Stimulated activated CD4-positive, alpha-beta T cell treated with anti-CD3 and anti-CD28 coated beads, Interleukin-2, amount 100 ng/mL, for 4 hours (primary cell): ENCODE data around the gene TMSB15B.
"Not testable (repeated sequence)": the region's sequence is repeated elsewhere in the genome, so short reads cannot be mapped to it uniquely, and the experiment has no call there.

Experiments
- DNase-seq: peaks from one replicate; pipeline ENCODE4 v3.0.0-alpha.2; 2020; ENCODE audit warnings: low read depth

The TMSB15B gene

DNA sequence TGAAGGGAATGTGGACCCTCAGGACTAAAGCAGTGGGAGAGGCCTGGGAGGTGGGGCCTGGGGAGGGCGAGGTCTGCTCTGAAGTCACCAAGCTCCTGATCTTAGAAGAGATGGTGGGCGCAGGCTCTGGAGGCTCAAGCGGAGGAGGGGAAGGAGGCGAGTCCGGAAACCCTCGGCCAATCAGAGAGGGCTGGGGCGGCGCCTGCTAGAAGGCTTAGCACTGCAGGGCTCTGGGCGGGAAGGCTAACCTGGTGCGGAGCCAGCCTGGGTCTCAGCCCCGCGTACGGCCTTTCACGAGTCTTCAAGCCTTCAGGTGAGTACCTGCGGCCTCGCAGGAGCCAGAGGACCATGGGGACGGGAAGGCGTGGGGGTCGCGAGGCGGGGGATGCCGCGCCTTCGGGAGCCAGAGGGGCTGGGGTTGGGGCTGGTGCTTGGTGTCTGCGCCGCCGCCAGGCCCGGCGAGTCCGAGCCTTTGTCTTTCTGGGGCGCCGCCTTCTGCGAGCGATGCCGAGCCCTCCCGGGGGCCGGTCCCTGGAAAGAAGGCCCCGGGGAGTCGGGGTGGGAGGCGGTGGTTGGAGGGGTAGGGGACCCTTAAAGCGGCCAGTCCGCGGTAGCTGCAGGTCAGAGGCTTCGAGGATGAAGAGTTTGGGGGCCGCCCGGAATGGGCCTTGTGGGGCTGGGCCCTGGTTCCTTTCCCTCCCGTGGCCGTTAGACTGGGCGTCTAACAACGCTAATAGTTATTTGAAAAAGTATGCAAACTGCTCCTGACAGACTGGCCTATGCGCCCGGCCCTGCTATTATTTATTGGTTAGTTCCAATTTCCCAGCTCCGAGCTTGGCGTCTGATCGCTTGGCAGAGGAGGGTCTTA lies at the start of gene TMSB15B:
TMSB15B (plus strand) TSS at position 217 of the 868 bp plus-strand sequence.
- DNase-seq, result not testable (repeated sequence)

DNA sequence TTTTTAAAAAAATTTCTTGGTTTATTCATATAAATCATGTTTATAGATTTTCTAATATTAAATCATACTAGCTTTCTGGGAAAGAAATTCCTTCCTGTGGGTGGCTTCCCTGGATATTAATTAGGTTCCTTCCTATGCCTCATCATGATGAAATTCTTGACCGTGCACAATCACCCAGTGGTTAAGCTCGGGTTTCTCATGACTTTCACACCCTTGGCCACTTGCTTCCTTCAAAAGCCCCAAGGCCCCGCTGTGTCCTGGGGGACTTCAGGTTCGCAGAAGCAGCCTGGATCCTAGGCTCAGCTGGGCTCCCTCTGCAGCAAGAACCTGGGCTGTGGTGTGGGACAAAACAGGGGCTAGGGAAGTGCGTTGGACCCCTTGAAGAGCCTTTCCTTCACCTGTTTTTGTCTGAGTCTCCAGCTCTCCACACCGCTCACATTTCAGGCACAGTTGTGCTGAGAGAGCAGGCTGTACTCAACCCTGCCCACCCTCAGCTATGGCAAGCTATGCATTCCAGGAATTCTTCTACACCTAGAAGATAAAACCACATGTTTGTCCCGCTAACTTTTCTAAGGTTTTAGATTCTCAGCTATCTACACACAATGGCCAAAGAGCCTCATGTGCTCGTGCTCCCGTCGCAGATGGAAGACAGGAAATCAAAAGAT lies 48.9 kb upstream of the TMSB15B start:
- DNase-seq, result no peak

DNA sequence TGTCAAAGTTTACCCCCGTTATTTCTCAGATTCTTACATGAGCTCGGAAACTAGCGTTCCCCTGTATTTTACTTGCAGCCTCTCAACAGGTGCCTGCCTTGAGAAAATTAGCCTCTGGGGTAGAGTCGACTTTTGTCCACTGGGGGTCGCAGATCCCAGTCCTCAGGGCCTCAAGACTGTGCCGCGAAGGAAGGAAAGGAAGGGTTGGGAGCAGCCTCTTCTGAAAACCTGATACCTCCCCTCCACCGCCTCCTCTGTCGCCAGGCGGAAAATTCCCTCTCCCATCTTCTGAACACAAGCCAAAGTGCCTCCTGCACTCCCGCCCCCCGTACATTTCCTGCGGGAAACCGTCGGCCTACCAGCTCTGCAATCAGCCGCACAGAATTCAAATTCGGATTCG lies 44.4 kb upstream of the TMSB15B start:
- peak; percentile 6 for DNase-seq

DNA sequence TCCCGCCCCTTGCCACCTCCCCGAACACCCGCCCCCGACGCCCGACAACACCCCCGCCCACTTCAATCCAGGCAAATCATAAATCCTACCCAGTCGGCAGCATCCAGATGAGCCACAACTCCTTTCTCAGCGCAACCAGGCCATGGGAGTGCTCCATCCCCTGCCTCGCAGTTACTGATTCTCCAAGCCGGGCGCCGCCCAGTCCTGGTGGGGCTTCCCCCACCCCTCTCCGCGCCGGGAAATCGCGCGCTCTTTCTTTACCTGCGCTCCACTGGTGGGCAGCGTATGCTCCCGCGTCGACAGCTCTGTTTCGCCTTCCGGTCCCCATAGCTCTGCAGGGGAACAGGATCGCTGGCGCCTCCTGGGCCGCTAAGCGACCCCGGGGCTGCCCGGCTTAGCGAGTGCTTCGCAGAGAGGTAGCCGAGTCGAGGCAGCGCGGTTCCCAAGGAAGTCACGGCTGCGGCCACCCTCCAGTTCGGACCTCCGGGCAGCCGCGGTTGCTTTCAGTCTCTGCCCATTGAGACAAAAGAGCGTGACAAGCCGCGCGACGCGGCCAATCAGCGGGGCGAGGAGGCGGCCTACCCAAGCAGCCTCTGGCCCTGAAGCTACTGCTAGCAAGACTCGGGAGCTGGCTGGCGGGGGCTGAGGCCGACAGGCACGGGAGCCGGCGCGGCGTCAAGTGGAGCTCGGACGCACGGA lies 43.7 kb upstream of the TMSB15B start:
- DNase-seq, result peak; percentile 27

DNA sequence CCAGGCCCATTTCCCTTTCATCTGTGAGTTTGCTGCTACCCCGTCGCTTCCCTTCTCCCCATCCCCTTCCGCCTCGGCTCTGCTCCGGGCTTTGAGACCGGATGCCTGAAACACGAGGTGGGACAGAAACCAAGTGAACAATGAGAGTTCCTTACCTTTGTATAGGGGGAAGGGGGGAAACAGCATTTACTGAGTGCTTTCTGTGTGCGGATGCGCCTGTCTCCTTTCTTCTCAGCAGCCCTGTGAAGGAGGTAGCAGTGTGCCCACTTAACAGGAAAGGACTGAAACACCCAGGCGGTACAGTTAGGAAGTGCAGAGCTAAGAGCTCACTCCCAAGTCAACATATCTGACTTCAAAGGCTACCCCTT lies 43.2 kb upstream of the TMSB15B start:
- DNase-seq, result no peak

DNA sequence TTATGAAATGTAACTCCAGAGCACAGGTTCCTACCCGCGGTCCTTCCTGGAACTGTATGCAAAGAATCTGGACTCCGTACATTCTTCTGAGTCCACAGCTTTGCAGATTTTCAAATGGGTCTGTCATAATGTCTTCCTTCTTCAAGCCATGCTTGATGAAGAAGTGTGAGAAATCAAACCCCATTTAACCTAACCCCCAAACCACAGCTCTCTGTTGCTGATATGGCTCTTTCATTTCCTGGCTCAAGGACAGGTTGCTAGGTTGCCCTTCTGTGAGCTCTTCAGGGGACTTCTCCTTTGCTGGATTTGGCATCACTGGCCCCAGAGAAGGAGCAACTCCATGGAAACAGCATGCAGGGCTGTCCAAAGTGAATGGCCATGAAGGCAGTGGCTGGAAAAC lies 41.9 kb upstream of the TMSB15B start:
- not testable (repeated sequence) for DNase-seq

DNA sequence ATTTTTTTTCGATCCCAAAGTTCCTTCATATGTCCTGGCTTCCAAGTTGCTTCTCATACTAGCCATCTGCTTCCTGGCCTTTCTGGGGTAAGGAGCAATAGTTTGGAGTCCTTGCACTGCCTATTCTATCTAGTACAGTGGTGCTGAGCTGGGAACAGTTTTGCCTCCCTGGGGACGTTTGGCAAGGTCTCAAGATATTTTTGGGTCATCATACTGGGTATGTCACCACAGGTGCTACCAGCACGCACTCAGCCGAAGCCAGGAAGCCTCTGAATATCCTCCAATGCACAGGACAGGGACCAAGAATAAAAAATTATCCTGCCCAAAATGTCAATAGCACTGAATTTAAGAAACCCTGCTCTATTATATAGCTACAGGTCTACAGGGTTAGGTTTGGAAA lies 35.4 kb upstream of the TMSB15B start:
- no peak for DNase-seq

DNA sequence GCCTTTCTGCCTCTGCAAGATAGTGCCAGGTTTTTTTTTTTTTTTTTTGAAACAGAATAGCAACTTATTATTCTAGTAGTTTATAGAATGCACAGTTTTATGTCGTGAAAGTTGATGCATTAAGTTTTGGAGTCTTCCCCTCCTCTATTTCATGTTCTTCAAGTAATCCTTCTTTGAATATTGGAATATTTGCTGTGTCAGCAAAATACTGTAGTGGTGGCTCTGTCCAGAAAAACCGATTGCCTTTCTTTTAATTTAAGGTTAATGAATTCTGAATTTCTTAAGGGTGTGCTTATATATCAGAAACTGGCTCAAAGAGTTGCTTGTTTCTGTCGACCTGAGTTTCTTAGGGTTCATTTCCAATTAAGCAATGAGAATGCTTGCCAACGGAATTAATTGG lies 34.8 kb upstream of the TMSB15B start:
- DNase-seq, result no peak

DNA sequence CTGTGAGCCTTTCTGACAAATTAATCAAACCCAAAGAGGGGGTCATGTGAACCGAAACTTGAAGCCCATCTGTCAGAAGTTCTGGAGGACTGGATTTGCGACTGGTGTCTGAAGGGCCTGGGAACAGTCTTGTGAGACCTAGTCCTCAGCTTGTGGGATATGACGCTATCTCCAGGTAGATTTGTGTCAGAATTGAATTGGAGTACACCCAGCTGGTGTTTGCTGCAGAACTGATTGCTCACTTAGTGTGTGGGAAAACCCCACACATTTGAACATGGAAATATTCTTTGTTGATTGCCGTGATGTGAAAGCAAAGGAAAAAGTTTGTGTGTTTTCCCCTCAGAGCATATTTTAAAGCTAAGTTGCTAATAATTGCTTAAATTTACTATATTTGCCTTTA lies 30.3 kb upstream of the TMSB15B start:
- no peak for DNase-seq

DNA sequence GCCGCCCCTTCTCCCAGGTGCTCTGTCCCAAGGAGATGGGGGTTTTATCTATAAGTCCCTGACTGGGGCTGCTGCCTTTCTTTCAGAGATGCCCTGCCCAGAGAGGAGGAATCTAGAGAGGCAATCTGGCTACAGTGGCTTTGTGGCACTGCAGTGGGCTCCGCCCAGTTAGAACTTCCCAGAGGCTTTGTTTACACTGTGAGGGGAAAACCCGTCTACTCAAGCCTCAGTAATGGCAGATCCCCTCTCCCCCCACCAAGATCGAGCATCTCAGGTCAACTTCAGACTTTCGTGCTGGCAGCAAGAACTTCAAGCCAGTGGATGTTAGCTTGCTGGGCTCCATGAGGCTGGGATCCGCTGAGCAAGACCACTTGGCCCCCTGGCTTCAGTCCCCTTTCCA lies 22.2 kb upstream of the TMSB15B start:
- not testable (repeated sequence) for DNase-seq

DNA sequence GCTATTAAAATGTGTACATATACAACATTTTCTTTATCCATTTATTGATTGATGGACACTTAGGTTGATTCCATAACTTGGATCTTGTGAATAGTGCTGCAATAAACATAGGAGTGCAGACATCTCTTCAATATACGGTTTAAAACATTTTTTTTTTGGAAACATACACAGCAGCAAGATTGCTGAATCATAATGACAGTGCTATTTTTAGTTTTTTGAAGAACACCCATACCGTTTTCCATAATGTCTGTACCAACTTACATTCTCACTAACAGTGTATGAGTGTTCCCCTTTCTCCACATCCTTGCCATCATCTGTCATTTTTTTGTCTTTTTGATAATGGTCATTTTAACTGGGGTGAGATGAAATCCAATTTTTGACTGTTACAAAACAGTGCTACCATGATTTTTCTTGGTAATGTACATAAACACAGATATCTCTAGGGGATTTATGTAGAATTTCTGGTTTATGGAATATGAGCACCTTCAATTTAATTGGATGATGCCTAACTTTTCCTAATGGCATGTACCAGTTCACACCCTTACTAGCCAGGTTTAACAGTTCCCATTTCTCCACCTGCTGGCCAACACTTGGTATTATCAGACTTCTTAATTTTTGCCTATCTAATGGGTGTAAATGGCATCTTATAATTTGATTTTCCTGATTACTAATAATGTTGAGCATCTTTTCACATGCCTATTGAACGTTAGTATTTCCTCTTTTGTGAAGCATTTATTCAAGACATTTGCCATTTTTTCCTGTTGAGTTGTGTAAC lies 21.0 kb upstream of the TMSB15B start:
- no peak for DNase-seq

DNA sequence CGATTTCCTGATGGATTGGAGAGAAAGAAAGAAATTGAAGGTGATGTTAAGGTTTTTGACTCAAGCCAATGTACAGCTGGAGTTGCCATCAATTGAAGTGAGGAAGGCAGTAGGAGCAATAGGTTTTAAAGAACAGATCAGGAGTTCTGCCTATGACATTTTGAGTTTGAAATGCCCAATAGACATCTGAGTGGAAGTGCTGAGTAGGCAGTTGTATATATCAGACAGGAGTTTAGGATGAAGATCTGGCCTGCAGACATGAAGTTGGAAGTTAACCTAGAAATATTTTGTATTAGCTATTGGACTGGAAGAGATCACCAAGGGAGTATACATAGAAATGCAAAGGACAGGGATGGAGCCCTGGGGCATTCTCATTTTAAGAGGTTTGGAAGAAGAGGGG lies 12.9 kb upstream of the TMSB15B start:
- no peak for DNase-seq

DNA sequence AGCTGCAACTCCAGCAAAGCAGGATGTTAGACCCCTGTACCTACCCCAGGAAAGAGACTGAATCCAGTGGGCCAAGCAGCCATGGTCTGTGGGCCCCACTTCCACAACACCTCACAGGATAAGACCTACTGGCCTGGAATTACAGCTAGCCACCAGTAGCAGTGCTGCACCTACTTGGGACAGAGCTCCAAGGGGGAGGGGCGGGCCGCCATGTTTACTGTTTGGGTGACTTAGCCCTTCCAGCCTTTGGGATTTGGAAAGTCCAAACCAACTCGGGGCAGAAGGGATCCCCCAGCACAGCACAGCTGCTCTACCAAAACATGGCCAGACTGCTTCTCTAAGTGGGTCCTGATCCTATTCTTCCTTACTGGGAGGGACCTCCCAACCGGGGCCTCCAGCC lies 9.1 kb upstream of the TMSB15B start:
- DNase-seq, result no peak

DNA sequence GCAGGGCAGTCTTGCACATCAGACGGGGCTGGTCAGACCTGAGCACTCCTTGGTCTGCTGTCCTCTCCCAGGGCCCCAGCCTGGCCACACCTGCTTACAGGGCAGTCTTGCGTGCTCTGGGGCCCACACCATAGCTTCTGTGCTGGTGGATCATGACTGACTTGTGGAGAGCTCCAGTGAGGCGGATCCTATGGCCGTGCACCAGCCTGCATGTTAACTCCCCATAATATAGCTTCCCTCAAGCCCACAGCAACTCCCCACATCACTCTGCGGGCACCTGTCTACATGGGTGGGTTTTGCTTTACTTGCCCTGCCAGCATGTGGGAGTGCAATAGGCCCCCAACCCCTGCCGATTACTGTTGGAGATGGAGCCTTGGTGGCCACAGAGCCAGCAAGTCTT lies 8.2 kb upstream of the TMSB15B start:
- no peak for DNase-seq

DNA sequence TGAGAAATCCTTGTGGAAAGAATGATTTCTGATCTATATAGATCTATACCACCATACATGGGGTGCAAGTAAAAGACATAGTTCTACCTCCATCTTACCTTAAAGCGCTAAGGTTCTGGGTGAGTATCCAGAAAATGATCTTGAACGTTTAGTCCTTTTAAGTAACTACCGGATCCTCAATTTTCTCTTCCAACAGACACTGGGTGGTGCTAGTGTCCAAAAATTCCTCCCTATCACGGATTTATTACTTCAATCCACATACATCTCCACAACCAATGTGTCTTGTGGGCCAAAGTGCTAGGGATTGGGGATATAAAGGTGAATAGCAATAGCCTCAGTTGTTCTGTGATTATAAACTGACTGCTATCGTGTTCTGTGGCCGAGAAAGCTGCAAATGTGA lies 1.8 kb upstream of the TMSB15B start:
- DNase-seq, result not testable (repeated sequence)

DNA sequence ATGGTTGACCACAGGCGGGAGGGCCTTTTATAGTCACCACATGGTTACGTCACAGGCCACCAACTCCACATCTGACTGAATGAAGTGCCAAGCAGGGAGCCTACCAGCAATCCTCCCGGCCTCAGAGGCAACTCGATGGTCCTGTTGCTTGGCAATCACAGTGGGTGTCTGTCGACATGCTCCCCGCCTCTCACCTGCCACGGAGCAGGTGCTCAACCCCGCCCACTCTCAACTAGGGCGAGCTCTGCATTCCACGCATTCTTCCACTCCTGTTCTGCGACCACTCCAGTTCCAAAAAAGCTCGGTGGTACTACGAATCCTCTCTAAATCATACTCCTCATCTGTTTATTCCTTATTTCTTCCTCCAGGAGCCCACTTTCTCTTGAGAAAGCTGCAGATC lies 21.1 kb downstream of the TMSB15B start:
- DNase-seq, result not testable (repeated sequence)

DNA sequence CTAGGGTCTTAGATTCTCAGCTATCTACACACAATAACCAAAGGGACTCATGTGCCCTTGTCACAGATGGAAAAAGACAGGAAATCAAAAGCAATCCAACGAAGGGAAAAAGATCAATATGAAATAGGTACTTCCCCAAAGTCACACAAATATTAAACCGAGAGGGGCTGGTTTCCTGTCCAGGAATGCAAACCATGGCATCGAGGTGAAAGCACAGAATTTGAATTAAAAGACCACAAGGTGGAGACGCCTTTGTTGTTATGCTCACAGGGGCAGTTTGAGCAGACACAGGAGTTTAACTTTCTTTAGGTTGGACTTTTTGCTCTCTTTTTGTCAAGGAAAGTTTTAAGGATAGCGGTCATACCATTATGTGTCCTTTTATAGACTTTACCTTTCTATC lies 36.8 kb downstream of the TMSB15B start:
- no peak for DNase-seq

DNA sequence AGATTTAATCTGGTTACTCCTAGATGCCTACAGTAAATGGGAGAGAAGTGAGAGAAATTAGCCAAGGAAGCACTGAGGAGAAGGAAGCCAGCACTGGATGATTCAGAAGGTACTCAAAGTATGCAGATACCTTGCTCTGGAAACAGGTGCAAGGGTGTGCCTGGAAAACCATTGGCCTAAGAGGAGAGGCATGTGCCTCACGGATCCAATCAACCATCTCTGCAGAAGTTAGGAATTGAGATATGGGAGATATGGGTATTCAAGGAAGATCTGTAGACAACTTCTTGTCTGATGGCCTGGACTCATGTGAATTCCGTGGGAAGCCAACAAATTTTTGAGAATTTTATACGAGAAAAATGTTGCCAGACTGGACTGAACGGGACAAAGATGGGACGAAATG lies 46.4 kb downstream of the TMSB15B start:
- no peak for DNase-seq

DNA sequence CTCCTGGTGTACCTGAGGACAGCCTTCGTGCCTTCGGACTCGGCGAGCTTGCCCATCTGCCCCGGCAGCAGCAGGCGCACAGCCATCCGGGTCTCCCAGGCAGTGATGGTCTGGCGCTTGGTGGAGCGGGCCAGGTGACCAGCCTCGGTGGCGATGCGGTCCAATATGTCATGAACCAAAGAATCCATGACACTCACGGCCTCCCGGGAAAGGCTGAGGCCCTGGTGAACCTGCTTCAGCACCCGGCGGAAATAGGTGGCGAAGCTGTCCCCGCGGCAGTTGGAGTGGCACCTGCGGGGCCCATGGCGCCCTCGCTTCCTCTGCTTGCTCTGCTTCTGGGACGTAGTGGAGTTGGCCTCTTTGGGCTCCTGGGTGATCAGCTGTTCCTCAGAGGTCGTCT lies 50.7 kb downstream of the TMSB15B start:
- no peak for DNase-seq

DNA sequence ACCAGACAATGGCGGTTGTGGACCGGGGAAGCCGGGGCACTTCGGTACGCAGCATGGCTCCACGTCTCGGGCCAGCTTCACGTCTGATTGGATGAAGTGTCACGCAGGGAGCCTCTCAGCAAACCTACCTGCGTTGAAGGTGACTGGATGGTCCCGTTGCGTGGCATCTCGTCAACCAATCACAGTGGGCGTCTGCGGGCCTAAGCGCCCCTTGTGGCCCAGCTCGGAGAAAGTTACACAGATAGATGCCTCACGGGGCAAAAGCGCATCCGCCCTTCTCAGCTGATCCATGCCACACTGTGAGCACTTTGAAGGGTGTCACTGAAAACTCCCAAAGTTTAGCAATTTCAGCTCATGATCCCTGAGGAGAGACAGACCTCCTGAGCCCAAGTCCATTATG lies 51.2 kb downstream of the TMSB15B start, which contains the start of gene H2BW1:
H2BW1 (minus strand) TSS at position 103 of the 400 bp plus-strand sequence. CDS start 132 bp downstream, outside the sequence.
- DNase-seq, result no peak

DNA sequence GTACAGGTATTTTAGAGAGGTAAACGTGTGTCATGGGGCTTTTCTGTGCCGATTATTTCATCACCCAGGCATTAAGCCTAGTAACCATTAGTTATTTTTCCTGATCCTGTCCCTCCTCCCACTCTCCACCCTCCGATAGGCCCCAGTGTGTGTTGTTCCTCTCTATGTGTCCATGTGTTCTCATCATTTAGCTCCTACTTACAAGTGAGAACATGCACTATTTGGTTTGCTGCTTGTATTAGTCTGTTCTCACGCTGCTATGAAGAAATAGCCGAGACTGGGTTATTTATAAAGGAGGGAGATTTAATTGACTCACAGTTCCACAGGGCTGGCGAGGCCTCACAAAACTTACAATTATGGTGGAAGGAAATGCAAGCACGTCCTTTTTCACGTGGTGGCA lies 53.1 kb downstream of the TMSB15B start:
- DNase-seq, result not testable (repeated sequence)
